ENCODE measurements around the gene ZNF672. TPM values are rescaled to one million over a fixed set of nuclear protein-coding genes. Genes with fewer than 3 reads are reported as not detected.

Gene ZNF672
- total and polyA plus RNA-seq, 8 donors, result 16.2 to 35.5 (median 20.1) TPM

- peak; percentile 92 to 100 (median 98) for DNase-seq
- intact Hi-C loops (cut with DNase I), result no loop called here
- Histone ChIP-seq H3K27me3 (no peaks in the 10 kb centered on the region), H3K4me3 (peak within 1 kb of the TSS; percentile 64 to 67), H3K27ac (peak within 1 kb of the TSS; percentile 91 to 95), H3K9me3 (no peaks in the 10 kb centered on the region), H3K36me3 (peaks cover 0 to 15% of the 10 kb centered on the region in 2 donors), H3K4me1 (peaks cover 9 to 46% of the 10 kb centered on the region in 2 donors)
- peak in 1 of 2 donors; percentile 9 for TF ChIP-seq CTCF (IDR thresholded peaks at IDR 0.05)
- peak; percentile 94 for ATAC-seq
Measured at GRCh38 chr1:248858891-248859889, 21.2 kb downstream of the ZNF672 start, which contains the start of gene ZNF692. ZNF692 (minus strand) TSS chr1:248859085; CDS start chr1:248858309, 776 bp downstream.

GRCh38 chr1:248860007-248860406, 22.0 kb downstream of the ZNF672 start:
- intact Hi-C loops (cut with DNase I), result no loop called here
- H3K36me3 ChIP-seq, result peaks cover 0 to 11% of the 10 kb centered on the region in 2 donors
- H3K27ac ChIP-seq, result peak overlapping the region; percentile 91 to 95
- H3K4me1 ChIP-seq, result peaks cover 9 to 46% of the 10 kb centered on the region in 2 donors
- ATAC-seq, result no peak
- no peak overlapping the region for H3K4me3 ChIP-seq
- DNase-seq, result no peak
- H3K27me3 ChIP-seq, result no peaks in the 10 kb centered on the region
- no peaks in the 10 kb centered on the region for H3K9me3 ChIP-seq
- TF ChIP-seq CTCF (IDR thresholded peaks at IDR 0.05), result no peak

GRCh38 chr1:248861616-248862015, 23.6 kb downstream of the ZNF672 start:
- Histone ChIP-seq H3K4me1 (peaks cover 9 to 46% of the 10 kb centered on the region in 2 donors), H3K9me3 (no peaks in the 10 kb centered on the region), H3K27me3 (no peaks in the 10 kb centered on the region), H3K36me3 (no peaks in the 10 kb centered on the region), H3K4me3 (no peak overlapping the region), H3K27ac (no peak overlapping the region)
- intact Hi-C loops (cut with DNase I), result no loop called here
- no peak for TF ChIP-seq CTCF (IDR thresholded peaks at IDR 0.05)
- ATAC-seq (no peak), DNase-seq (no peak)

GRCh38 chr1:248862695-248862997, 24.6 kb downstream of the ZNF672 start:
- no peaks in the 10 kb centered on the region for H3K36me3 ChIP-seq
- DNase-seq, result no peak
- intact Hi-C loops (cut with DNase I), result no loop called here
- H3K9me3 ChIP-seq, result no peaks in the 10 kb centered on the region
- TF ChIP-seq CTCF (IDR thresholded peaks at IDR 0.05), result no peak
- ATAC-seq, result no peak
- peak overlapping the region; percentile 15 to 74 for H3K27ac ChIP-seq
- peaks cover 7 to 36% of the 10 kb centered on the region in 2 donors for H3K4me1 ChIP-seq
- H3K27me3 ChIP-seq, result no peaks in the 10 kb centered on the region
- H3K4me3 ChIP-seq, result peak overlapping the region; percentile 59 to 61

Measured in left lung (tissue), 10 donors.